HG03159 (cell line): ENCODE results near the gene KRT84.
"Not testable (repeated sequence)": the region's sequence is repeated elsewhere in the genome, so short reads cannot be mapped to it uniquely, and the experiment has no call there.

Experiments used
- ATAC-seq: cut with Tn5 transposase; IDR thresholded peaks from one replicate; pipeline ENCODE4 v1.9.1; 2021; ENCODE audit warnings: mild to moderate bottlenecking, moderate library complexity; ENCODE audit not compliant: unreplicated experiment

The KRT84 gene

DNA sequence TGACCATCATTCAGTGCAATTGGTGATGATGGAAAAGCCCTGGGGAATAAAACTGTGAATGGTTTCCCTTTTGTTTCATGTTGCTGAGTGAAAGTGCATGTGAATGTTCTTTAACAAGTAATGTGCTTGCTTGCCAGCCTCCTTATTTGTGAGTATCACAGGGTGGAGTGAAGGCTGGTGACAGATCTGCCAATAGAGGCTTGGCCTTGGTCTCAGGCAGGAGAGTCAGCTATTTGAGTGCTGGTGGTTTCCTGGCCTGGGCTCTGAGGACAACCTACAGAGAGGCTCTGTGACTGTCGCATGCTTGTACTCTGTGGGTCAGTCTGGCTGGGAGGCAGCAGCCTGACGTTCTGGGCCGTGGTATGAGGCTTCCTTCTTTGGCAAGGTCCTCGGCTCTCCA lies 38.9 kb downstream of the KRT84 start:
- ATAC-seq: no peak

DNA sequence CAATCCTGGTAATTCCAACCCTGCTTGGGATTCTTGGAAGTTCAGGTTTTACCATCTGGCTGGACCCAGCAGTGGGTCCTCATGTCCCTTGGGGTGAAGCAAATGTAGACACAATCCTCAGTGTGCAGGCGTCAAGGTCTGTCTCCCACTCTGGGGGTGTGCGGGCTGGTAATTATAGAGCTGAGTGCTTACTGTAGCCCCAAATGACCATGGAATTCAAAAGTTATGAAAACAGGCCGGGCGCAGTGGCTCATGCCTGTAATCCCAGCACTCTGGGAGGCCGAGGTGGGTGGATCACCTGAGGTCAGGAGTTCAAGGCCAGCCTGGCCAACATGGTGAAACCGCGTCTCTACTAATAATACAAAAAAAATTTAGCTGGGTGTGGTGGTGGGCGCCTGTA lies 40.4 kb downstream of the KRT84 start:
- not testable (repeated sequence) for ATAC-seq

- ATAC-seq: no peak
Observed at GRCh38 chr12:52344111-52344510, 41.3 kb downstream of the KRT84 start.

DNA sequence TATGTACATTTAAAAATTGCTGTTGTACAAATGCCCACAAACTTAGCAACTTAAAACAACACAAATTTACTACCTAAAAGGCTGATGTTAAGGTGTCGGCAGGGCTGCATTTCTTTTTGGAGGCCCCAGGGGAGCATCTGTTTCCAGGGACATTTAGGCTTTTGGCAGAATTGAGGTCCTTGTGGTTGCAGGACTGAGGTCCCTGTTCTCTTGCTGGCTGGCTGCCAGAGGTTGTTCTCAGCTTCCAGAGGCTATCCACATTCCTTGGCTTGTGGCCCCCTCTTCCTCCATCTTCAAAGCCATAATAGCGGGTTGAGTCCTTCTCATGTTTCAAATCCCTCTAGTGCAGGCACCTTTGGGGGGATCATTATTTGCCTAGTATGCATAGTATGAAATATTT lies 41.9 kb downstream of the KRT84 start:
- ATAC-seq: no peak

DNA sequence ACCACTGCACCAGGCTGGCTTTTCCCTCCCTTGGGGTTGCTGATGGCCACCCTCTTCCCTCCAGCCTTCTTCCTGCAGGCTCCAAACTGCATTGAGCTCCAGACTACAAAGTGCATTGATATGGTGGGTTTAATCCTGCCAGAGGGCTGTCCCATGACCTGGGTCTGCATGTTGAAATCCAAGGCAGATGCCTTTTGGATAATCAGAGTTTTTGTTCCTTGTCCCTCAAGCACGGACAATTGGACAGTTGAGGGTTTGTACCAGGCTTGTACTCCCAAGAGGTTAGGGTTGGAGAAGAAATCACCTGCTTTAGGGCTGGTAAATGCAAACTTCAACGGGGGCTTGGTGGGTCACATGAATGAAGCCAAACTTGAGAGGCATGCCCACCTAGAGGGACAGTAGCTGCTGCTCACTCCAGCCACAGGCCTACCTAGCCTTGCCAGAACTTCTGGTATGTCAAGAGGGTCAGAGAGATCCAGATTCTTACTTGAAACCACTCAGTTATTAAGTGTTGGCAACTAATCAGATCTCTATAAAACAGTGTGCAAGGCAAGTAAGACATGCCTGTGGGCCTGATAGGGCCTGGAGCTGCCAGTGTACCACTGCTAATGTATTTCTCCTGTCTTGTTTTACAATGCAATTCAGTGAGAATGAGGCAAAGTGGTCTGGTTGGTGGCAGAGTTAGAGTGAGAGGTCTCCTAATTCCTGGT lies 42.5 kb downstream of the KRT84 start:
- no peak for ATAC-seq

DNA sequence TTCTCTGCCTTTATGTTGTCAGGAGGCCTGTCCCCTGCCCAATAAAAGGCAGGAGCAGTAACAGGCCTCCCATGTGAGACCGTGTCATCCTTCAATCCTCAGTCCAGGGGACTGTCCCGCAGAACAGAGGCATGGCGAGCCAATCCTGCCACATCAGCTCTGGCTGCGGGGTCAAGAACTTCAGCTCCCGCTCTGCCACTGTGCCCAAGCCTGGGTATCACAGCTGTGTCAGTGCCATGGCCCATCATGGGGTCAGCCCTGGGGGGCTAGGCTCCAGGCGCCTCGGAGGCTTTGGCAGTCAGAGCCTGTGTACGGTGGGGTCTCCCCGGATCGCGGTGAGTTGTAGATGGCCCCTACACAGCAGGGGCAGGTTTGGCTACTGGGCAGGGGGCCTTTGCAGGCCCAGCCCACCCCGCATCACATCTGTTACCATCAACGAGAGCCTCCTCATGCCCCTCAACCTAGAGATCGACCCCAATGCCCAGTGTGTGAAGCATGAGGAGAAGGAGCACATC lies 44.3 kb downstream of the KRT84 start:
- no peak for ATAC-seq

DNA sequence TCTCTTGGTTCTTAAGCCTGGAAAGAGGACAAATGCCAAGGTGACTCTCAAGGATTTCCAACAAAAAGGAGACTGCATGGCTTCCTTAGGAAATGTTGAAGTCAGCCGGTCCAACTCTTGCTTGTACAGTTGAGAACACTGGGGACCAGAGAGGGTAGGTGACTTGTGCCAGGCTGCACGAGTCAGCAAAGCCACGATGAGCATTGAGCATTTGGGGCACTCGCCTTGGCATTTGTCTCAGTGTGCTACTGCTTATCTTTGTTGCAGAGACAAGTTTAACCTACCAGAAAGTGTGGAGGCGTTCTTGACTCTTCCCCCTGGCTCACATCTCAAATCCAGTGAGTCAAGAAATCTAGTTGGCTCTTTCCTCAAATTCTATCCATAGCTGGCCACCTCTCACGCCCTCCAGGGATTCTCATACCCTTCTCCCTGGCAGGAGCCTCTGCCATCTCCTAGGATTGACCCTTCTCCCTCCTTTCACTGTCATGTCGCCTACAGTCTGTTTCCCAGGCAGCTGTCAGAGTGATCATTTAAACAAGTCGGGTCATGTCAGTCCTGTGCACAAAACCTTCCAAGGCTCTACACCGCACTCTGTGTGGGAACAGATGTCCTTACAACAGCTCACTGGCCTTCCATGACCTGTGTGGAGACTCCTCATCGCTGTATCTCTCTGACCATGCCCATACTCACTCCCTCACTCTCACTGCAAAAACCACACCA lies 47.1 kb downstream of the KRT84 start:
- ATAC-seq: no peak

- no peak for ATAC-seq
Observed at GRCh38 chr12:52337054-52337453, 48.4 kb downstream of the KRT84 start.

- ATAC-seq: no peak
Observed at GRCh38 chr12:52336641-52337040, 48.8 kb downstream of the KRT84 start.

GRCh38 chr12:52335598-52336262 lies 49.7 kb downstream of the KRT84 start:
- no peak for ATAC-seq

DNA sequence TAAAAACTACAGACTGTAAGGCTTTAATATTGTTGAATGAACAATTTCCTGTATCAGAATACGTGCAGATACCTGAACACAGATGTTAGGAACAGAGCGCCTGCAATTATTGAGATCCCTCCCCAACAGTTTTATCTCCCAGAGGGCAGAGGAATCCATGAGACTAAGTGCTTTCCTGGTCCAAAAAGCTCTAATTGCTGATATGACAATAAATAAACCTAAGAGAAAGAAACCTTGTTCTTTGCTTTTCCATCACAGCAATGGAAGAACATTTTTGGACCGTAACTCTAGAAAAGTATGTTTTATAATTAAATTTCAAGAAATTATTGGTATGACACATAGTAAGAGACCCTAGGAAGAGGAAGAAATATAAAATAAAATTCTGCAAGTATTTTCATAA lies 51.3 kb downstream of the KRT84 start:
- no peak for ATAC-seq

- no peak for ATAC-seq
Observed at GRCh38 chr12:52333321-52333720, 52.1 kb downstream of the KRT84 start.

- ATAC-seq: no peak
Observed at GRCh38 chr12:52332381-52332780, 53.1 kb downstream of the KRT84 start.

DNA sequence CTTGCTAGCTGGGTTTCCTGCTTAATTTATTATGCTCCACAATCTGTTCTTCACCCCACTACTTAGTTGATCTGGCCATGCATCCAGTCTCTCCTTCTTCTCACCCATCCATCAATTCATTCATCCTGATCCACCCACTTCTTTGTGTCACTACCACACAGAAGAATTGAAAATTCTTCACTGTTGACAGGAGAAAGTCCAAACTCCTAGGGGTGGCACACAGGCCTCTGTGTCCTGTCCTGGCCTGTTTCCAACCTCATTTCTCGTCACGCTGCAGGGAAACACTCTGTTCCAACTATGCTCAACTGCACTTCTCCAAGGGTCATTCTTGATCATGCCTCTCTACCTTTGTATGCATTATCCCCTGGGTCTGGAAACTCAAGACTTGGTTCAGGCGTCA lies 53.6 kb downstream of the KRT84 start:
- no peak for ATAC-seq

GRCh38 chr12:52331039-52331438 lies 54.4 kb downstream of the KRT84 start:
- ATAC-seq: no peak

- no peak for ATAC-seq
Observed at GRCh38 chr12:52327830-52328500, 57.5 kb downstream of the KRT84 start.
